ENCODE measurements around the gene COL26A1. TPM values are rescaled to one million over a fixed set of nuclear protein-coding genes. Genes with fewer than 3 reads are reported as not detected.

The COL26A1 gene
- total RNA-seq, 1 experiment from 2014 or later = 0.43 TPM

DNA sequence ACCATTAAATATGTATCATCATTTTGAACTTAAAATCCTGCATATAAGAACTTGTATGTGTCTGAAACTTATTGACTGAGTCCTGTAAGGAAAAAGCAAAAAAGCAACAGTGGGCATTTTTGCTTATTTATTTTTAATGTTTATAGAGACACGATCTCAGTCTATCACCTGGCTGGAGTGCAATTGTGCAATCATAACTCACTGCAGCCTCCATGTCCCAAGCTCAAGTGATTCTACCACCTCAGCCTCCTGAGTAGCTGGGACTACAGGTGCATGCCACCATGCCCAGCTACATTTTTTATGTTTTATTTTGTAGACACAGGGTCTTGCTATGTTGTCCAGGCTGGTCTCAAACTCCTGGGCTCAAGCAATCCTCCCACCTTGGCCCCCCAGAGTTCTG is 234.2 kb downstream of the COL26A1 start:
- no peaks in the 10 kb centered on the region for H3K9me3 ChIP-seq (ENCODE audit: low read depth, low read length, poor library complexity, severe bottlenecking)
- intact Hi-C loops (cut with micrococcal nuclease; ENCODE audit: unreplicated experiment) = no loop called here
- no peaks in the 10 kb centered on the region for H3K27me3 ChIP-seq (replicated peaks; ENCODE audit: insufficient read depth, low read depth, low read length, poor library complexity)
- no peaks in the 10 kb centered on the region for H3K36me3 ChIP-seq (ENCODE audit: insufficient read depth, low read length, poor library complexity, severe bottlenecking)
- TF ChIP-seq EZH2 (IDR thresholded peaks at IDR 0.05; ENCODE audit: borderline replicate concordance, low read depth, low read length, poor library complexity, severe bottlenecking) = no peak
- TF ChIP-seq, protein P1, sequence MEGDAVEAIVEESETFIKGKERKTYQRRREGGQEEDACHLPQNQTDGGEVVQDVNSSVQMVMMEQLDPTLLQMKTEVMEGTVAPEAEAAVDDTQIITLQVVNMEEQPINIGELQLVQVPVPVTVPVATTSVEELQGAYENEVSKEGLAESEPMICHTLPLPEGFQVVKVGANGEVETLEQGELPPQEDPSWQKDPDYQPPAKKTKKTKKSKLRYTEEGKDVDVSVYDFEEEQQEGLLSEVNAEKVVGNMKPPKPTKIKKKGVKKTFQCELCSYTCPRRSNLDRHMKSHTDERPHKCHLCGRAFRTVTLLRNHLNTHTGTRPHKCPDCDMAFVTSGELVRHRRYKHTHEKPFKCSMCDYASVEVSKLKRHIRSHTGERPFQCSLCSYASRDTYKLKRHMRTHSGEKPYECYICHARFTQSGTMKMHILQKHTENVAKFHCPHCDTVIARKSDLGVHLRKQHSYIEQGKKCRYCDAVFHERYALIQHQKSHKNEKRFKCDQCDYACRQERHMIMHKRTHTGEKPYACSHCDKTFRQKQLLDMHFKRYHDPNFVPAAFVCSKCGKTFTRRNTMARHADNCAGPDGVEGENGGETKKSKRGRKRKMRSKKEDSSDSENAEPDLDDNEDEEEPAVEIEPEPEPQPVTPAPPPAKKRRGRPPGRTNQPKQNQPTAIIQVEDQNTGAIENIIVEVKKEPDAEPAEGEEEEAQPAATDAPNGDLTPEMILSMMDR (conservative IDR thresholded peaks at IDR 0.05; ENCODE audit: low read depth, low read length) = no peak
- no peak overlapping the region for H3K27ac ChIP-seq (ENCODE audit: low read depth, low read length, poor library complexity, severe bottlenecking)
- POLR2A ChIA-PET (ENCODE audit: low non-redundant PET) = no interaction called here
- CTCF ChIA-PET = no interaction called here
- no peak for DNase-seq (ENCODE audit: low spot score)
- no peak overlapping the region for H3K4me3 ChIP-seq (ENCODE audit: low read depth, low read length, poor library complexity, severe bottlenecking)
- no TSS peak for BruUV-seq (replicated peaks)
- H3K4me1 ChIP-seq (ENCODE audit: insufficient read depth, low read length, poor library complexity, severe bottlenecking) = no peaks in the 10 kb centered on the region

DNA sequence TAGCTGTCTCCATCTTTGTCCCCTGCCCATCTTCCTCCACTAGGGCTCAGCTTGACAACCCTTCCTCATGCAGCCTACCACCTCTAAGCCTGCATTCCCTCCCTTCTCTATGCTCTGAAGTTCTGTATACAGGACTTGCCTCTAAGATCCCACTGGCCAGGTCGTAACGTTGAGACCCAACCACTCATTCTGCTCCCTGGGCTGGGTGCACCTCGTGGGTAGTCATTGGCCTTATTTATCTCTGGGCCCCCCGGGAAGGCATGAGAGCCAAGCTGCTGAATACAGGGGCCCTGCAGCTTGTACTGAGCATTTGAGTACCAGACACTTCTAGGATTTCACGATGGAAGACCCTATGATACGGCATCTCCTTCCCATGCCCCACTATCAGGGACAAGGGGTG is 235.3 kb downstream of the COL26A1 start:
- H3K36me3 ChIP-seq (ENCODE audit: insufficient read depth, low read length, poor library complexity, severe bottlenecking) = no peaks in the 10 kb centered on the region
- H3K4me3 ChIP-seq (ENCODE audit: low read depth, low read length, poor library complexity, severe bottlenecking) = no peak overlapping the region
- ChIA-PET CTCF (no interaction called here), POLR2A (ENCODE audit: low non-redundant PET) (no interaction called here)
- no TSS peak for BruUV-seq (replicated peaks)
- intact Hi-C loops (cut with micrococcal nuclease; ENCODE audit: unreplicated experiment) = no loop called here
- DNase-seq (ENCODE audit: low spot score) = no peak
- H3K4me1 ChIP-seq (ENCODE audit: insufficient read depth, low read length, poor library complexity, severe bottlenecking) = peaks cover 3% of the 10 kb centered on the region
- TF ChIP-seq, protein P1 (conservative IDR thresholded peaks at IDR 0.05; ENCODE audit: low read depth, low read length) = no peak
- TF ChIP-seq EZH2 (IDR thresholded peaks at IDR 0.05; ENCODE audit: borderline replicate concordance, low read depth, low read length, poor library complexity, severe bottlenecking) = no peak
- H3K27ac ChIP-seq (ENCODE audit: low read depth, low read length, poor library complexity, severe bottlenecking) = no peak overlapping the region
- no peaks in the 10 kb centered on the region for H3K9me3 ChIP-seq (ENCODE audit: low read depth, low read length, poor library complexity, severe bottlenecking)
- H3K27me3 ChIP-seq (replicated peaks; ENCODE audit: insufficient read depth, low read depth, low read length, poor library complexity) = no peaks in the 10 kb centered on the region

DNA sequence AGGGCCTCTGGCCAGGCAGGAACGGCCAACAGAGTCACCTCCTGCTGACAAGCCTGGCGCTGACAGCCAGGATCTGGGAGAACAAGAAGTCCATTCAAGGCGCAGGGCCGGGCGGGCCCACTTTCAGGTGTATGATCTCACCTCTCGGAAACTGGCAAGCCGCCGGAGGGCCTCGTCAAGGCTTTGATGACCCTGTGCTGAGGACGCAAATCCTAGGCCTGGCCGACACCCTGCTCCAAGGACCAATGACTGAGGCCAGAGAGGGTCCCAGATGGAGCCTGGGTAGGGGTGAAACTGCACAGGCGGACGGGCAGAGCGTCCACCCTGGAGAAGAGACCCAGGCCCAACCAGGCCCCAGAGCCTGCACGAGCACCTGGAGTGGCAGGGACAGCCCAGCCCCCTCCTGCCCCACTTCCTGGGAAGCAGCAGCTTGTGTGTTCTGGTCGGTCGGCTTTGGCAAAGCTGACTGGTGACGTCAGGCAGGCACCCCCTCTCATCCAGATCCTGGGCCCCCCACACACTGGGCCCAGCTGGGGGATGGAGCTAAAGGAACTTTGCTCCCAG is 235.8 kb downstream of the COL26A1 start:
- no peak overlapping the region for H3K4me3 ChIP-seq (ENCODE audit: low read depth, low read length, poor library complexity, severe bottlenecking)
- intact Hi-C loops (cut with micrococcal nuclease; ENCODE audit: unreplicated experiment) = no loop called here
- no TSS peak for BruUV-seq (replicated peaks)
- no peak overlapping the region for H3K27ac ChIP-seq (ENCODE audit: low read depth, low read length, poor library complexity, severe bottlenecking)
- DNase-seq (ENCODE audit: low spot score) = no peak
- POLR2A ChIA-PET (ENCODE audit: low non-redundant PET) = no interaction called here
- TF ChIP-seq, protein P1 (conservative IDR thresholded peaks at IDR 0.05; ENCODE audit: low read depth, low read length) = no peak
- TF ChIP-seq EZH2 (IDR thresholded peaks at IDR 0.05; ENCODE audit: borderline replicate concordance, low read depth, low read length, poor library complexity, severe bottlenecking) = no peak
- no peaks in the 10 kb centered on the region for H3K27me3 ChIP-seq (replicated peaks; ENCODE audit: insufficient read depth, low read depth, low read length, poor library complexity)
- no peaks in the 10 kb centered on the region for H3K36me3 ChIP-seq (ENCODE audit: insufficient read depth, low read length, poor library complexity, severe bottlenecking)
- H3K4me1 ChIP-seq (ENCODE audit: insufficient read depth, low read length, poor library complexity, severe bottlenecking) = peaks cover 3% of the 10 kb centered on the region
- CTCF ChIA-PET = no interaction called here
- no peaks in the 10 kb centered on the region for H3K9me3 ChIP-seq (ENCODE audit: low read depth, low read length, poor library complexity, severe bottlenecking)

All from A673 (cell line).